ENCODE results near the gene GLTP.
"Not testable (repeated sequence)": the region's sequence is repeated elsewhere in the genome, so short reads cannot be mapped to it uniquely, and the experiment has no call there.

Gene GLTP

DNA sequence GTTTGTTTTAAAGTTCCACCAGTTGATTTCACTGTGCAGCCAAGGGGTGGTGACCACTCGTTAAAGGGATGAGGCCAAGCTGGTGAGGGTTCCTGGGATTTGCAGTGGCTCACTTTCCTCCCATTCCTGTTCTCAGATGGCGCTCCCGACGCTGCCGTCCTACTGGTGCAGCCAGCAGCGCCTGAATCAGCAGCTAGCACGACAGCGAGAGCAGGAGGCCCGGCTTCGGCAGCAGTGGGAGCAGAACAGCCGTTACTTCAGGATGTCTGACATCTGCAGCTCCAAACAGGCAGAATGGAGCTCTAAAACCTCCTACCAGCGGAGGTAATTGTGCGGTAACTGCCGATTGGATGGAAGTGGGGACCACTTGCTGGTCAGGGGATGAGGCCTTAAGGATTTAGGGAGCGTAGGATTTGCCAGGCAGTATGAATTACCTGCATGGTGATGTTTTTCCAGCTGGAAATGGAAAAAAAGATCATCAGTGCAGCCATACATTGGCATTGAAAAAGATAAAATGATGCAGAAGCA, 22.6 kb upstream of the GLTP start:
- DNase-seq (ENCODE audit: low read depth) = no peak

DNA sequence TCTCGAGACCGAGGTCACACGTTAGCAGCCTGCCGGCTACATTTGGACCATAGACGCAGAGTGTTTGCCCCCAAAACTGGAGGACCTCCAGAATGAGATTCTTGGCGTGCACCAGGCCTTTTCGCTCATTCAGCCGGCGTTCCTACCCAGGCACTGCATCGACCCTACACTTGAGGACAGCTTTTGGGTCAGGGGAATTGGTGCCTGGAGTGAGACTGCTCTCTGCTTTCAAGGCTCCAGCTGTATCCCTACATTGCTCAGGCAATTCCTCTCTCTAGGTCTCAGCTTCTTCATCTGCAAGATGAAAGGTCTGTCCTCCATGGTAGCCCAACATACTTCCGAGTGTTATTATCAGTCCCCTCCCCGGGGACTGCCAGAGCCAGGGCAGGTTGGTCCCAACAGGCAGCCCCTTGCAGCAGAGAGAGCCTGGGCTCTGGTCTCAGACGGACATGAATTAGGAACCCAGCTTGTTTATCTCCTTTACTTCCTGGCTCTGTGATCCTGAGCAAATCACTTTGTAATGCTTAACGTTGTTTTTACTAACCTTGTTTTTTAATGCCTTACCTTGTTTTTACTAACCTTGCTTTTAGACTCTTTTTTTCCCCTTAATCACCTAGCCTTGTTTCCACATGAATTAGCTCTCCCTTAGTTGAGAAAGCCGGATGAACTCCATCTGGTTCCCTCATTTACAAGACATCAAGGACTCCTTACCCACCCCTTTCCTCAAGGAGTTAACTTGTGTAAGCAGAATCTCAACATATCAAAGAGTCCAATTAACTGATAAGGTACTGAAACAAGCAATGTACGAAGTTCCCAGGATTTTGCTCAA, 20.6 kb upstream of the GLTP start:
- no peak for DNase-seq (ENCODE audit: low read depth)

- peak; percentile 63 for DNase-seq (ENCODE audit: low read depth)
Observed at GRCh38 chr12:109899783-109900751, 19.7 kb upstream of the GLTP start, which contains the start of gene TCHP. TCHP (plus strand) TSS chr12:109900274; CDS start chr12:109903027, 2,753 bp downstream.

DNA sequence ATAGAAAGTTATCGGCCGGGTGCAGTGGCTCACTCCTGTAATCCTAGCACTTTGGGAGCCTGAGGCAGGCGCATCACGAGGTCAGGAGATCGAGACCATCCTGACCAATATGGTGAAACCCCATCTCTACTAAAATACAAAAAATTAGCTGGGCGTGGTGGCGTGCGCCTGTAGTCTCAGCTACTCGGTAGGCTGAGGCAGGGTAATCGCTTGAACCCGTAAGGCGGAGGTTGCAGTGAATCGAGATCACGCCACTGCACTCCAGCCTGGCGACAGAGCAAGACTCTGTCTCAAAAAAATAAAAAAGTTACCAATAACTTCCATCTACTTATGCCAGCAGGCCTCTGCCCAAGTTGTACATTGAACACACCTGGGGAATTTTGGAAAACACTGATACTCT, 19.0 kb upstream of the GLTP start:
- DNase-seq (ENCODE audit: low read depth) = not testable (repeated sequence)

- no peak for DNase-seq (ENCODE audit: low read depth)
Observed at GRCh38 chr12:109897029-109897428, 16.7 kb upstream of the GLTP start.

GRCh38 chr12:109896188-109896587, 15.8 kb upstream of the GLTP start:
- no peak for DNase-seq (ENCODE audit: low read depth)

DNA sequence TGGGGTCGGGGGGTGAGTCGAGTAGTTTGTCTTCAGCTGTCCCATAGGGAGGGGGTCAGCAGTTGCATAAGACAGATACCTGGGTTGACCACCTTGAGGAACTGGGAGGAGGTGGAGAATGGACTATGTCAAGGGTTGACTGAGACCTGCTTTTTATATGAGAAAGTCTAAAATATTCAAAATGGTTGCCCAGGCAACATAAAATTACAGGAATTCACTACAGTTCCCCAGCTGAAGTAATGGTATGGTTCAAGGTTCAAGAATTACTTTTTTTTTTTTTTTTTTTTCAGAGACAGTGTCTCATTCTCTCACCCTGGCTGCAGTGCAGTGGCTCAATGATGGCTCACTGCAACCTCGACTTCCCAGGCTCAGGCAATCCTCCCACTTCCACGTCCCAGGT, 14.6 kb upstream of the GLTP start:
- no peak for DNase-seq (ENCODE audit: low read depth)

GRCh38 chr12:109893261-109893995, 13.1 kb upstream of the GLTP start:
- DNase-seq (ENCODE audit: low read depth) = no peak

GRCh38 chr12:109892748-109893147, 12.4 kb upstream of the GLTP start:
- no peak for DNase-seq (ENCODE audit: low read depth)

- no peak for DNase-seq (ENCODE audit: low read depth)
Observed at GRCh38 chr12:109892165-109892715, 11.9 kb upstream of the GLTP start.

DNA sequence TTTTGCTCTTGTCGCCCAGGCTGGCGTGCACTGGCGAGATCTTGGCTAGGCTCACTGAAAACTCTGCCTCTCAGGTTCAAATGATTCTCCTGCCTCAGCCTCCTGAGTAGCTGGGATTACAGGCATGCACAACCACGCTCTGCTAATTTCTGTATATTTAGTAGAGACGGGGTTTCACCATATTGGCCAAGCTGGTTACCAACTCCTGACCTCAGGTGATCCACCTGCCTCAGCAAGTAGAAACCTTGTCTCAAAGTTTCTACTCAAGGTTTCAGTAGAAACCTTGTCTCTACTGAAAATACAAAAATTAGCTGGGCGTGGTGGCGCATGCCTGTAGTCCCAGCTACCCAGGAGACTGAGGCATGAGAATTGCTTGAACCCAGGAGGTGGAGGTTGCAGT, 11.4 kb upstream of the GLTP start:
- not testable (repeated sequence) for DNase-seq (ENCODE audit: low read depth)

GRCh38 chr12:109890620-109891170, 10.4 kb upstream of the GLTP start:
- no peak for DNase-seq (ENCODE audit: low read depth)

- DNase-seq (ENCODE audit: low read depth) = no peak
Observed at GRCh38 chr12:109888179-109889020, 8.1 kb upstream of the GLTP start.

DNA sequence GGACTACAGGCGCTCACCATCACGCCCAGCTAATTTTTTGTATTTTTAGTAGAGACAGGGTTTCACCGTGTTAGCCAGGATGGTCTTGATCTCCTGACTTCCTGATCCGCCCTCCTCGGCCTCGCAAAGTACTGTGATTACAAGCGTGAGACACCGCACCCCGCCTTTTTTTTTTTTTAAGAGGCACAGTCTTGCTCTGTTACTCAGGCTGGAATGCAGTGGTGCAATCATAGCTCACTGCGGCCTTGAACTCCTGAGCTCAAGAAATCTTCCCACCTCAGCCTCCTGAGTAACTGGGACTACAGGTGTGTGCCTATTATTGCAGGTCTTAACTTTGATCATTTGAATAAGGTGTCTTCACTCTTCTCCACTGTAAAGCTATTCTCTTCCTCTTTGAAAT, 5.3 kb upstream of the GLTP start:
- DNase-seq (ENCODE audit: low read depth) = no peak

- no peak for DNase-seq (ENCODE audit: low read depth)
Observed at GRCh38 chr12:109883461-109883860, 3.1 kb upstream of the GLTP start.

- no peak for DNase-seq (ENCODE audit: low read depth)
Observed at GRCh38 chr12:109881752-109882151, 1.4 kb upstream of the GLTP start.

DNA sequence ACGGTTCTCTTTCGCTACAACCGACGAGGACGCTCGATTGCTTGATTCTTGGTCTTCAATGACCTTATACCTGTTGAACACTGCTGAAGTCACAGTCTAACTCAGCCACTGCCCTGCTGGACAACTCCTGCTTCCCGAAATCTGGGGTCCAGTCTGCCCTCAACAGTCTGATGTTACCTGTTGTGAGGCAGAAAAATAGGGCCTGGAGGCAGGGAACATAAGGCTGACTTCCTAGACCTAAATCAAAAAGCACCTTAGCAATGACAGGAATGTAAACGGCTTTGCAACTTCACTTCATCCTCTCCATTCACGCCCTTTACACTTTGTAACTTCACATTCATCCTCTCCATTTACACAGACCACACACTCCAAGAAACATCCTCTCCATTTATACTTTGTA, 597 bp upstream of the GLTP start:
- DNase-seq (ENCODE audit: low read depth) = no peak

GRCh38 chr12:109879351-109880042, 844 bp downstream of the GLTP start:
- DNase-seq (ENCODE audit: low read depth) = no peak

- no peak for DNase-seq (ENCODE audit: low read depth)
Observed at GRCh38 chr12:109878749-109879148, 1.6 kb downstream of the GLTP start.

- no peak for DNase-seq (ENCODE audit: low read depth)
Observed at GRCh38 chr12:109878247-109878625, 2.1 kb downstream of the GLTP start.

Measured in activated T-helper 1 cell treated with Interleukin-2 at 50 U/mL for 16 hours (primary cell).